Stimulated activated CD4-positive, alpha-beta T cell treated with anti-CD3 and anti-CD28 coated beads, TNF-alpha, amount 100 ng/mL, for 1 hour (primary cell): ENCODE measurements around the gene HIVEP2.

Experiments
- DNase-seq, 3 donors: peaks; one replicate each; pipeline ENCODE4 v3.0.0-alpha.2; 2020; ENCODE audit warnings: low read depth in 3 of 3, low spot score in 1 of 3

HIVEP2 gene

DNA sequence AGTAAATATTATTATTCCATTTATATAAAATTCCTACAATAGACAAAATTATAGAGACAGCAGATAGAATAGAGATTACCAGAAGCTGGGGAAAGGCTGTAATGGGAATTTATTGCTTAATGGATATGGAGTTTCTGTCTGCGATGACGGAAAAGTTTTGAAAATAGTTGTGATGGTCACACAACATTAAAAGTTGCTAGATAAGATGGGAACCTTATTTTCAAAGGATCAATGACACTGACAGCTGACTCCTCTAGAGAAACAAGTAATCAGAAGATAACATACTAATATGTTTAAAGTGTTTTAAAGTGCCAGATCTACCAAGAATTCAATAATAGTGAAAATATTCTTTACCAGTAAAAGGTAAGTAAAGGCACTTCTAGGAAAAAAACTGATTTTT lies 236.3 kb downstream of the HIVEP2 start:
- DNase-seq: no peak

GRCh38 chr6:142707255-142707654 lies 237.7 kb downstream of the HIVEP2 start:
- no peak for DNase-seq

DNA sequence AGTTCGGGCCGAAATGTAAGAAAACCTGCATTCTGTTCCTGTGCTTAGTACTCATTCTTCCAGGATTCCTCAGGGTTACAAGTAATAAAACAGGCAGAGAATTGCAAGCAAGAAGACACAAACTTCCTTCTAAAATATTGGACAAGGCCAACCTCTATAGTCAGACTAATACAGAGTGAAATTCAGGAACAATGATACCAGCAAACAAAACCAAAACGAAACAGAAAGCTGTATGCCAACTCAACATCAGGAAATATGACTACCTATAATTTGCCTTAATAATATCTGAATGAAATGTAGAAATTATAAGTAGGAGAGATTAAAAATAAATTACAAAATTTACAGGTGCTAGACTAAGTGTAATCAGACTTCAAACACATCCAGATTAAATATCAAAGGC lies 238.8 kb downstream of the HIVEP2 start:
- DNase-seq: no peak

DNA sequence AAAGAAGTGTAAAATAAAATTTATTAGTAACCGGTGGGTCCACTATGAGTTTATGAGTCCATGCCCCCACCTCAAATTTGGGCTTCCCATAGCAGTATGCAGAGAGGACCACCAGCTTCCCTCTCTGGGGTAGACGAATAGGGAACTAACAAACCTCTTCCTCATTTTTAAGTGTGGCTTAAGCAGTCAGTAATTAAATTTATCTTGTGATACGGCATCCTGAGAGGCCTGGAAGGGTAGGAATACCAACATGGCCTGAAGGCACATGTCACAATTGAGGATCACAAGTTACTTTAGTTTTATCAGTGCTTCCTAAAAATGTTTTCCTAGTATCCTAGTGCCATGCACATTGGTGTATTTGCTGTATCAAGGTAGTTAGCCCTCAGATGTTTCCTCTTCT lies 239.9 kb downstream of the HIVEP2 start:
- DNase-seq: no peak

DNA sequence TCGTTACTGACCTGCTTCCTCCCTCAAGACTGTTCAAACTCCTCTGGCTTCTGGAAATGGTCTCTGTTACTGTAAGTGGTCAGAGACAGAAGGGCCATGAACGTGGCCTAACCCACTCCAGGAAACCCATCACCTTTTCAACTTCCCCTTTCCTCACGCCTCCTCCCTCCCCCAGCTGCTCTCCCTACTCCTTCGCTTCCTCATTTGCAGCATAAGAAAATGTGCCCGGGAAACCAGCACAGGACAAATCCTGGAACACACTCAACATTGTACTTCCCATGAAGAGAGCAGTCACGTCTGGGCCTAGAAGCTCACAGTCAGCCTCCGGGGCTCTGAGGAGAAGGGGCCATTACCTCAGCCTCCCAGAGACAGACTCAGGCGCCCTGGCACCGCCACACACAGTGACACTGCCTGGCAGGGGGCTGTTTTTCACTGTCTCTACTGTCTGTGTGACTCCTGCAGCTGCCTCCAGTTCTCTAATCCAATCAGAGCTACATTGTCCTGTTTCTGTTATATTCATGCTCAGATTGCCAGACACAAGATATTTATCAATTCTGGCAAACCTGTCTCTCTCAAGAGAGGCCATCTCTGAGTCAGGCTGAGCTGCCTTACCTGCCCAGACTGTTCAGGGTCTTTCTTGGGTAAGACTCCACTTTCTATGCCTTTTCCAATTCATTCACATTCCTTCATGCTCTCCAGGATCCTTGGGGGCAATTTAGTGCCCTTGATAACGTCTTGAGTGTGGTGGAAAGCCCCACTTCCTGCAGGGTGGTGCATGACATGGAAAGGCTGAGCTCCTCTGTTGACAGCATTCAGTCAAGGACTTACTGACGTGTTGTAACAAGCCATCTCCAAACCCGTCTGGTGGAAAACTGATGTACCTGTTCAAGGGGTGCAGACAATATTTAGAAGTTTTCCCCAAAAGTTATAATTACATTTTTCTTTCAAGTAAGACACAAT lies 242.2 kb downstream of the HIVEP2 start:
- DNase-seq: no peak
